ENCODE results near the gene SEPTIN6. TPM values are rescaled to one million over a fixed set of nuclear protein-coding genes. Genes with fewer than 3 reads are reported as not detected.

The SEPTIN6 gene
- polyA plus RNA-seq, 6 donors from 2014 or later, result 78.8 to 189 (median 150) TPM

DNA sequence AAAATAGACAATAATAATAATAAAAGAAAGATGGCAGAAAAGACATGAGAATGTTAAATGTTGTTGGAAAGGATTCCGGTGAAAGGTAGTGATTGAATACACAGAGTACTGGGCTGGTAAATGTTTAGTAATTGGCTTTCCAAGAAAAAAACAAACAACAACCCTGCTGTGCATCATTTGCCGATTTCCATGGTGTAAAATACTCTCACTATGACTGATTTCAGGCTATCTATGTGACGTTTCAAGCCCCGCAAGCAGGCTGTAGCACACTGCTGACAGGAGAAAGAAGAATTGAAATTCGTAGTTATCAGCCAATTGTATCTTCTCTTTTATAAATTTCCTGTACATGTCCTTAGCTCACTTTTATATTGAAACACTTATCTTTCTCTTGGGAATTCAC, 13.6 kb upstream of the SEPTIN6 start:
- Mint-ChIP-seq H3K4me1 (peaks cover 0 to 24% (median 7%) of the 10 kb centered on the region in 3 donors), H3K27me3 (no peaks in the 10 kb centered on the region), H3K4me3 (no peak overlapping the region), H3K36me3 (no peaks in the 10 kb centered on the region), H3K9me3 (peaks cover 0 to 3% (median 0%) of the 10 kb centered on the region in 7 donors), H3K27ac (no peak overlapping the region)
- DNase-seq (no peak), ATAC-seq (ENCODE audit: low read depth in 2 of 2) (no peak)

GRCh38 chrX:119698845-119699244, 5.9 kb upstream of the SEPTIN6 start:
- no peak for DNase-seq
- H3K27me3 Mint-ChIP-seq, result no peaks in the 10 kb centered on the region
- peaks cover 0 to 3% (median 0%) of the 10 kb centered on the region in 7 donors for H3K9me3 Mint-ChIP-seq
- H3K36me3 Mint-ChIP-seq, result no peaks in the 10 kb centered on the region
- no peak overlapping the region for H3K4me3 Mint-ChIP-seq
- peak; percentile 31 to 49 for ATAC-seq (ENCODE audit: low read depth in 2 of 2)
- peaks cover 36 to 52% (median 43%) of the 10 kb centered on the region in 3 donors for H3K4me1 Mint-ChIP-seq
- no peak overlapping the region for H3K27ac Mint-ChIP-seq

GRCh38 chrX:119696251-119696890, 3.4 kb upstream of the SEPTIN6 start:
- ATAC-seq (ENCODE audit: low read depth in 2 of 2) (no peak), DNase-seq (no peak)
- H3K9me3 Mint-ChIP-seq, result peaks cover 0 to 3% (median 0%) of the 10 kb centered on the region in 7 donors
- no peaks in the 10 kb centered on the region for H3K36me3 Mint-ChIP-seq
- H3K27ac Mint-ChIP-seq, result peak overlapping the region in 4 of 6 donors; percentile 12 to 80 (median 20)
- no peaks in the 10 kb centered on the region for H3K27me3 Mint-ChIP-seq
- H3K4me1 Mint-ChIP-seq, result peaks cover 41 to 63% (median 46%) of the 10 kb centered on the region in 3 donors
- H3K4me3 Mint-ChIP-seq, result peak overlapping the region in 6 of 8 donors; percentile 32 to 80 (median 58)

DNA sequence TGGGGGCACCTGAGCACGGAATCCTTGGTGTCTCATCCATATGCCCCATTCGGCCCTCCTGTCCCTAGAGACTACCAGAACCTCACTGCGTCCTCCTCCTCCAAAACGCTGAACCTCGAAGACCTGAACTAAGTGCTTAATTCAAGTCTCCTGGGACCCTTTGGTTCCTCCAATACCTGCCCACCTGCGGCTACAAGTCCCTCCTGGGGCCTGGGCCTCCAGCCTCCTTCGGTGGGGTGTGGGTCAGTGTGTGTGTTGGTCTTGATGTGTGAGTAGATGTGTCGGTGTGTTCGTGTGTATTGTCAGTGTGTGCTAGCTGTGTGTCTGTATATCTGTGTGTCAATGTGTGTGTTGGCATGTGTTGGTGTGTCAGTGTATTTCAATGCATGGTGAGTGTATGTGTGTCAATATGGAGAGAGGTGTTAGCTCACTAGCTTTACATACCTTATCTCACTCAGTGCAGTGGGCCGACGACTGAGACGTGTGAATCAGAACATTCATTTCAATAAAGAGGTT, 2.6 kb upstream of the SEPTIN6 start:
- peaks cover 46 to 71% (median 48%) of the 10 kb centered on the region in 3 donors for H3K4me1 Mint-ChIP-seq
- peak overlapping the region in 4 of 6 donors; percentile 2 to 53 (median 23) for H3K27ac Mint-ChIP-seq
- no peak for ATAC-seq (ENCODE audit: low read depth in 2 of 2)

GRCh38 chrX:119694601-119695534, 1.9 kb upstream of the SEPTIN6 start:
- peaks cover 0 to 3% (median 0%) of the 10 kb centered on the region in 7 donors for H3K9me3 Mint-ChIP-seq
- no peaks in the 10 kb centered on the region for H3K36me3 Mint-ChIP-seq
- H3K27me3 Mint-ChIP-seq, result no peaks in the 10 kb centered on the region
- peak overlapping the region; percentile 33 to 100 (median 44) for H3K4me3 Mint-ChIP-seq
- peak overlapping the region; percentile 70 to 99 (median 89) for H3K27ac Mint-ChIP-seq
- ATAC-seq (ENCODE audit: low read depth in 2 of 2) (no peak), DNase-seq (no peak)
- peaks cover 46 to 77% (median 53%) of the 10 kb centered on the region in 3 donors for H3K4me1 Mint-ChIP-seq

More for the DNA sequence above, 2.6 kb upstream of the SEPTIN6 start:
- peaks cover 0 to 3% (median 0%) of the 10 kb centered on the region in 7 donors for H3K9me3 Mint-ChIP-seq
- DNase-seq, result no peak
- H3K36me3 Mint-ChIP-seq, result no peaks in the 10 kb centered on the region
- peak overlapping the region; percentile 11 to 100 (median 41) for H3K4me3 Mint-ChIP-seq
- H3K27me3 Mint-ChIP-seq, result no peaks in the 10 kb centered on the region

DNA sequence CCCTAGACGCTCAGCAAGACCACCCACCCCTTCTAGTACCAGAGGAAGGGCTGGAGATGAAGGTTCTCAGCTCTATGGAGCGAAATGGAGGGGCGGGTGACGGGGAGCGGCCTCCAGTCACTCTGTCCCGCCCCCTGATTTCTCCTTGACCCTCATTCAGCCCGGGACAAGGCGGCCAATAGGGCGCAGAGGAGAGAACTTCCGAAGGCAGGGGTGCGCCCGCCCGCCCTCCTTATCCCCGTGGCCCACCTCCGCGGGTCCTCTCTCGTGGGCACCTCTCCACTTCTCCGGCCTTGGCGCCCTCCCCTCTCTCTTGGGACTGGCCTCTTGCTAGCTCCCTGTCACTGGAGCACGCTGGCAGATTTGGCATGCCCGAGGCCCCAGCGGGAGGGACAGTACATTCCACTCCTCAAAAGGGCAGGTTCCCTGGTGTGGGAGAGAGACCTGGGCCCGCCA, 1.1 kb upstream of the SEPTIN6 start:
- no peaks in the 10 kb centered on the region for H3K36me3 Mint-ChIP-seq
- peaks cover 46 to 86% (median 53%) of the 10 kb centered on the region in 3 donors for H3K4me1 Mint-ChIP-seq
- no peak for DNase-seq
- H3K4me3 Mint-ChIP-seq, result peak overlapping the region; percentile 87 to 100 (median 96)
- H3K27ac Mint-ChIP-seq, result peak overlapping the region in 3 of 6 donors; percentile 76 to 99 (median 78)
- no peaks in the 10 kb centered on the region for H3K27me3 Mint-ChIP-seq
- no peak for ATAC-seq (ENCODE audit: low read depth in 2 of 2)
- peaks cover 0 to 3% (median 0%) of the 10 kb centered on the region in 7 donors for H3K9me3 Mint-ChIP-seq

GRCh38 chrX:119692191-119693039, 553 bp downstream of the SEPTIN6 start:
- H3K27ac Mint-ChIP-seq, result peak overlapping the region; percentile 80 to 99 (median 96)
- ATAC-seq (ENCODE audit: low read depth in 2 of 2), result peak; percentile 45 to 55
- no peaks in the 10 kb centered on the region for H3K36me3 Mint-ChIP-seq
- peaks cover 47 to 86% (median 58%) of the 10 kb centered on the region in 3 donors for H3K4me1 Mint-ChIP-seq
- peaks cover 0 to 3% (median 0%) of the 10 kb centered on the region in 7 donors for H3K9me3 Mint-ChIP-seq
- H3K4me3 Mint-ChIP-seq, result peak overlapping the region; percentile 93 to 100 (median 96)
- no peaks in the 10 kb centered on the region for H3K27me3 Mint-ChIP-seq
- peak; percentile 56 for DNase-seq

- peaks cover 45 to 86% (median 57%) of the 10 kb centered on the region in 3 donors for H3K4me1 Mint-ChIP-seq
- DNase-seq, result no peak
- H3K9me3 Mint-ChIP-seq, result peaks cover 0 to 2% (median 0%) of the 10 kb centered on the region in 7 donors
- no peaks in the 10 kb centered on the region for H3K36me3 Mint-ChIP-seq
- H3K27me3 Mint-ChIP-seq, result no peaks in the 10 kb centered on the region
- ATAC-seq (ENCODE audit: low read depth in 2 of 2), result no peak
- peak overlapping the region; percentile 93 to 100 (median 96) for H3K4me3 Mint-ChIP-seq
- H3K27ac Mint-ChIP-seq, result peak overlapping the region; percentile 45 to 99 (median 84)
Observed at GRCh38 chrX:119690921-119691716, 1.8 kb downstream of the SEPTIN6 start.

- H3K4me1 Mint-ChIP-seq, result peaks cover 35 to 84% (median 59%) of the 10 kb centered on the region in 3 donors
- no peak for DNase-seq
- no peaks in the 10 kb centered on the region for H3K36me3 Mint-ChIP-seq
- no peaks in the 10 kb centered on the region for H3K27me3 Mint-ChIP-seq
- ATAC-seq (ENCODE audit: low read depth in 2 of 2), result no peak
- H3K9me3 Mint-ChIP-seq, result no peaks in the 10 kb centered on the region
- H3K4me3 Mint-ChIP-seq, result peak overlapping the region; percentile 54 to 100 (median 87)
- H3K27ac Mint-ChIP-seq, result peak overlapping the region in 5 of 6 donors; percentile 78 to 100 (median 91)
Observed at GRCh38 chrX:119688911-119689321, 4.1 kb downstream of the SEPTIN6 start.

DNA sequence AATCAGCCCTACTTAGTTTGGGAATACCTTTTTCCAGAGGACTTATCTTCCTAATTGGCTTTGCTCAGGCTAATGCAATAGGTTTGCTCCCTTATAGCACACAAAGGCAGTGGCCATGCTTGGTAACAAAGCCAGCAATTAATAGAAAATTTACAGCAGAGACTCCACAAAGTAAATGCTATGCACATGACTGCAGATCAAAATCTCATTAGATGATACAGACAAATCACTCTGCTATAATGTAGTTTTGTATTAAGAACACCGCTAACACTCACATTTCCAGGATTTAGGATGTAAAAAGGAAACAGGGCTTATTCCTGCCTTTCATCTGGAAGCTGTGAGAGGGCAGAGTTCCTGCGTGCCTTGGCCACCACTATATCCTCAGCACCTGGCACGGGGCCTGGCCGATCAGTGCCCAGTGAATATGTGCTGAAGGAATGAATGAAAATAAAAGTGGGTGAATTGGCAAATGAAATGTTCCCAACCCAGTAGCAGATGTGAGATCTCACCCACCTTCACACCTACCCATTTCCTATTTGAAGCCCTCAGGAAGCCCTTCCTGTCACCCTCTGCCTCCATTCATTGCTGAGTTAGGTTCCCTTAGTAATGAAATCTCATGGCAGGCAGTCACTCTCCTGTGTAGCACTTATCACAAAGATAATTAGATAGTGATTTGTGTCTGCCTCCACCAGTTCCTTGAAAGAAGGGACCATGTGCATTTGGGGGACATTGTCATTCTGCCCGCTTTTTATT, 5.1 kb downstream of the SEPTIN6 start:
- Mint-ChIP-seq H3K27me3 (no peaks in the 10 kb centered on the region), H3K27ac (peak overlapping the region; percentile 91 to 100 (median 99)), H3K4me3 (peak overlapping the region; percentile 9 to 100 (median 94)), H3K9me3 (peaks cover 0 to 2% (median 0%) of the 10 kb centered on the region in 7 donors), H3K4me1 (peaks cover 31 to 88% (median 59%) of the 10 kb centered on the region in 3 donors), H3K36me3 (no peaks in the 10 kb centered on the region)
- ATAC-seq (ENCODE audit: low read depth in 2 of 2) (no peak), DNase-seq (no peak)

- DNase-seq, result peak; percentile 73
- Mint-ChIP-seq H3K9me3 (peaks cover 0 to 2% (median 0%) of the 10 kb centered on the region in 7 donors), H3K27ac (peak overlapping the region; percentile 99 to 100 (median 99)), H3K27me3 (no peaks in the 10 kb centered on the region), H3K4me3 (peak overlapping the region; percentile 86 to 100 (median 94)), H3K36me3 (no peaks in the 10 kb centered on the region), H3K4me1 (peaks cover 38 to 92% (median 72%) of the 10 kb centered on the region in 3 donors)
- peak; percentile 57 to 58 for ATAC-seq (ENCODE audit: low read depth in 2 of 2)
Observed at GRCh38 chrX:119686087-119686691, 6.8 kb downstream of the SEPTIN6 start.
